H1 (cell line): ENCODE measurements around the gene CFAP97D2. TPM values are rescaled to one million over a fixed set of nuclear protein-coding genes. Genes with fewer than 3 reads are reported as not detected.

Source experiments
- CTCF ChIA-PET: fragments of 300-600 bp; sonication (Branson Sonifier 250); formaldehyde crosslinking; loops from one replicate; lab custom pipeline; 2021; ENCODE audit not compliant: partially characterized antibody; lab: Charles Lee
- POLR2A ChIA-PET: fragments of 300-600 bp; sonication (Branson Sonifier 250); formaldehyde crosslinking; loops from one replicate; lab custom pipeline; 2021; ENCODE audit warnings: inconsistent platforms; ENCODE audit not compliant: partially characterized antibody; lab: Charles Lee
- DNase-seq, 2 experiments: peaks; one replicate each; pipeline versions ENCODE4 v3.0.0 to v3.0.0-alpha.2; 2010 to 2022; ENCODE audit warnings: low spot score in 2 of 2, low read depth in 1 of 2, mixed read lengths in 1 of 2
- FAIRE-seq: peaks from 2 replicates; lab custom pipeline; 2011; peaks lifted over from hg19 to GRCh38; lab: Jason Lieb, UNC
- H2AFZ ChIP-seq: 2 replicates; pipeline ENCODE4 v1.8.1; 2012; ENCODE audit warnings: low read length, inconsistent platforms
- H2AK5ac ChIP-seq: 2 replicates; pipeline ENCODE4 v1.6.1; 2013; ENCODE audit warnings: low read depth, low read length
- H2BK120ac ChIP-seq: replicated peaks from 2 replicates; pipeline ENCODE3; 2013; ENCODE audit warnings: low read depth, low read length, inconsistent platforms
- H2BK12ac ChIP-seq: 2 replicates; pipeline ENCODE4 v1.6.1; 2013; ENCODE audit warnings: low read depth, low read length
- H2BK15ac ChIP-seq: 2 replicates; pipeline ENCODE4 v1.6.1; 2013; ENCODE audit warnings: low read length
- H2BK20ac ChIP-seq: 2 replicates; pipeline ENCODE4 v1.6.1; 2013; ENCODE audit warnings: low read length
- H2BK5ac ChIP-seq: 2 replicates; pipeline ENCODE4 v1.6.1; 2013; ENCODE audit warnings: low read depth, low read length
- H3K14ac ChIP-seq: 2 replicates; pipeline ENCODE4 v1.6.1; 2013; ENCODE audit warnings: inconsistent platforms; ENCODE audit not compliant: insufficient read length
- H3K18ac ChIP-seq: 2 replicates; pipeline ENCODE4 v1.6.1; 2013; ENCODE audit warnings: low read length; ENCODE audit errors: extremely low read depth
- H3K23ac ChIP-seq: 2 replicates; pipeline ENCODE4 v1.6.1; 2013; ENCODE audit warnings: inconsistent platforms; ENCODE audit not compliant: insufficient read length
- H3K23me2 ChIP-seq: 2 replicates; pipeline ENCODE4 v1.6.1; 2013; ENCODE audit warnings: low read depth, low read length
- H3K27ac ChIP-seq: 2 replicates; pipeline ENCODE4 v1.6.1; 2011; ENCODE audit warnings: low read depth, low read length, inconsistent platforms
- H3K27me3 ChIP-seq, 4 experiments: replicated peaks in 1 of 4; 1 replicate in 1 of 4; 2 replicates in 3 of 4; pipeline versions ENCODE4 v1.6.1 to v1.8.1; 2011 to 2013; ENCODE audit warnings: low read length in 3 of 4, mild to moderate bottlenecking in 3 of 4, inconsistent platforms in 2 of 4, mixed read lengths in 2 of 4, moderate library complexity in 1 of 4; ENCODE audit not compliant: control insufficient read depth in 3 of 4, insufficient read depth in 3 of 4; ENCODE audit errors: extremely low read depth in 1 of 4
- H3K36me3 ChIP-seq, 4 experiments: 2 replicates each; pipeline versions ENCODE4 v1.6.1 to v1.8.1; 2011 to 2013; ENCODE audit warnings: mild to moderate bottlenecking in 4 of 4, low read length in 3 of 4, moderate library complexity in 2 of 4, control low read depth in 1 of 4, inconsistent platforms in 1 of 4; ENCODE audit not compliant: insufficient read depth in 4 of 4, control insufficient read depth in 2 of 4
- H3K4ac ChIP-seq: replicated peaks from 2 replicates; pipeline ENCODE3; 2013; ENCODE audit warnings: low read length, low read depth, mixed read lengths, inconsistent platforms; ENCODE audit not compliant: insufficient read length
- H3K4me1 ChIP-seq, 4 experiments: replicated peaks in 1 of 4; 1 replicate in 1 of 4; 2 replicates in 3 of 4; pipeline versions ENCODE4 v1.6.1 to v1.8.1; 2011 to 2013; ENCODE audit warnings: low read length in 3 of 4, inconsistent platforms in 2 of 4, mixed read lengths in 1 of 4; ENCODE audit not compliant: insufficient read depth in 4 of 4, control insufficient read depth in 3 of 4
- H3K4me2 ChIP-seq, 2 experiments: 2 replicates each; pipeline versions ENCODE4 v1.6.1 to v1.8.1; 2011 to 2013; ENCODE audit warnings: low read depth in 2 of 2, low read length in 2 of 2, control low read depth in 1 of 2, inconsistent platforms in 1 of 2, mild to moderate bottlenecking in 1 of 2; ENCODE audit not compliant: insufficient read depth in 1 of 2
- H3K4me3 ChIP-seq, 4 experiments: fragments of 200-600, 300-600 bp in 1 of 4; sonication (generic), shearing (Covaris generic), sonication (Bioruptor Twin) in 1 of 4; 2 replicates each; pipeline versions ENCODE4 v1.5.1 to v1.8.1; 2011 to 2016; ENCODE audit warnings: low read length in 4 of 4, low read depth in 3 of 4, control low read depth in 2 of 4, inconsistent platforms in 2 of 4, mild to moderate bottlenecking in 2 of 4, mixed read lengths in 1 of 4, moderate library complexity in 1 of 4; ENCODE audit not compliant: insufficient read depth in 2 of 4; ENCODE audit errors: extremely low read depth in 1 of 4
- H3K56ac ChIP-seq: replicated peaks from 2 replicates; pipeline ENCODE3; 2013; ENCODE audit warnings: low read depth, mild to moderate bottlenecking, mixed read lengths, low read length, inconsistent platforms; ENCODE audit not compliant: insufficient read length
- H3K79me1 ChIP-seq: 2 replicates; pipeline ENCODE4 v1.6.1; 2013; ENCODE audit warnings: low read depth, low read length, control low read depth
- H3K79me2 ChIP-seq, 2 experiments: 2 replicates each; pipeline versions ENCODE4 v1.6.1 to v1.8.1; 2012 to 2013; ENCODE audit warnings: low read length in 2 of 2, mild to moderate bottlenecking in 2 of 2, inconsistent platforms in 1 of 2; ENCODE audit not compliant: insufficient read depth in 2 of 2, control insufficient read depth in 1 of 2
- H3K9ac ChIP-seq, 4 experiments: replicated peaks in 1 of 4; 1 replicate in 1 of 4; 2 replicates in 3 of 4; pipeline versions ENCODE4 v1.6.1 to v1.8.1; 2011 to 2013; ENCODE audit warnings: low read depth in 3 of 4, low read length in 3 of 4, control low read depth in 2 of 4, mild to moderate bottlenecking in 2 of 4, moderate library complexity in 2 of 4, inconsistent platforms in 1 of 4; ENCODE audit errors: extremely low read depth in 1 of 4
- H3K9me3 ChIP-seq, 2 experiments: 2 replicates each; pipeline versions ENCODE4 v1.6.1 to v1.8.1; 2012 to 2013; ENCODE audit warnings: mild to moderate bottlenecking in 2 of 2, moderate library complexity in 2 of 2, control low read depth in 1 of 2, inconsistent platforms in 1 of 2, low read depth in 1 of 2, low read length in 1 of 2, mixed read lengths in 1 of 2; ENCODE audit not compliant: insufficient read depth in 2 of 2
- H4K20me1 ChIP-seq, 2 experiments: replicated peaks in 1 of 2; 2 replicates each; pipeline versions ENCODE3 to v1.8.1; 2011 to 2013; ENCODE audit warnings: inconsistent platforms in 2 of 2, low read length in 2 of 2, mild to moderate bottlenecking in 1 of 2; ENCODE audit not compliant: insufficient read depth in 2 of 2, control insufficient read depth in 1 of 2
- H4K5ac ChIP-seq: 2 replicates; pipeline ENCODE4 v1.6.1; 2013; ENCODE audit warnings: low read length, low read depth, mixed read lengths, inconsistent platforms; ENCODE audit not compliant: insufficient read length
- H4K8ac ChIP-seq: 2 replicates; pipeline ENCODE4 v1.8.0; 2013; ENCODE audit warnings: mild to moderate bottlenecking, moderate library complexity, low read length, inconsistent platforms; ENCODE audit not compliant: insufficient read depth; ENCODE audit errors: extremely low read depth
- H4K91ac ChIP-seq: replicated peaks from 2 replicates; pipeline ENCODE3; 2013; ENCODE audit warnings: low read length, mixed read lengths, inconsistent platforms; ENCODE audit not compliant: insufficient read length
- ATF3 ChIP-seq: IDR thresholded peaks from 2 replicates; pipeline ENCODE4 v1.6.1; 2011; ENCODE audit warnings: low read depth, mild to moderate bottlenecking, low read length; ENCODE audit not compliant: insufficient read depth
- WGBS, 2 experiments: shearing (Covaris generic) in 1 of 2; methylation state at CpG; one replicate each; pipeline versions ENCODE4 v1.1.6 to v1.1.7; 2013 to 2015; ENCODE audit warnings: low lambda C conversion rate in 2 of 2, mixed read lengths in 2 of 2, inconsistent platforms in 1 of 2, low coverage in 1 of 2, missing lambda C conversion rate in 1 of 2; ENCODE audit not compliant: insufficient replicate concordance in 2 of 2, insufficient coverage in 1 of 2, insufficient read length in 1 of 2; ENCODE audit errors: extremely low coverage in 1 of 2, missing lambda C conversion rate in 1 of 2; 5-methylcytosine and 5-hydroxymethylcytosine counted together
- polyA plus RNA-seq, 7 experiments: library from polyadenylated mRNA; depleted of rRNA in 3 of 7; stranded (reverse) in 5 of 7; unstranded in 2 of 7; fragments of >200 nt in 5 of 7; fragments of 200-250 nt in 2 of 7; gene quantifications; 1 replicate in 5 of 7; 2 replicates in 1 of 7; 4 replicates in 1 of 7; pipeline versions ENCODE4 v1.2.1 to v1.2.3, GENCODE V29; 2011 to 2013; ENCODE audit warnings: missing spikeins in 2 of 7, mixed read lengths in 2 of 7
- total RNA-seq: library from RNA; stranded (reverse); fragmentation: NEBNext Ultra II Directional; extraction: Animal tissue kit (Norgen Biotek cat#: 25700); gene quantifications from 2 replicates; pipeline ENCODE4 v1.2.1, GENCODE V29; 2021

Gene CFAP97D2
- total and polyA plus RNA-seq, 2 of the 8 experiments (the other 6 are each of a cell fraction or from before 2014, with no cell fraction given), result not detected

- Histone ChIP-seq H3K4me1 (peaks cover 0 to 8% (median 2%) of the 10 kb centered on the region in 4 experiments; a peak in 2 of 7 replicates), H4K8ac (no peak overlapping the region), H3K4ac (no peak overlapping the region), H3K27ac (no peak overlapping the region), H3K23me2 (no peaks in the 10 kb centered on the region), H4K5ac (no peak overlapping the region), H2BK5ac (no peak overlapping the region), H3K27me3 (no peaks in the 10 kb centered on the region), H3K9ac (no peak overlapping the region), H3K79me1 (no peaks in the 10 kb centered on the region), H3K36me3 (peaks cover 26 to 83% (median 56%) of the 10 kb centered on the region in 4 experiments), H2AK5ac (no peak overlapping the region), H3K79me2 (no peaks in the 10 kb centered on the region), H2BK12ac (no peak overlapping the region), H4K91ac (no peak overlapping the region), H3K4me3 (no peak overlapping the region), H3K23ac (no peak overlapping the region), H3K18ac (no peak overlapping the region), H2BK120ac (no peak overlapping the region), H3K56ac (no peak overlapping the region), H3K9me3 (no peaks in the 10 kb centered on the region), H2AFZ (no peak overlapping the region), H4K20me1 (peaks cover 2 to 11% of the 10 kb centered on the region in 2 experiments), H3K4me2 (no peak overlapping the region), H3K14ac (no peak overlapping the region), H2BK20ac (no peak overlapping the region), H2BK15ac (no peak overlapping the region)
- CTCF ChIA-PET, result no interaction called here
- POLR2A ChIA-PET, result interaction anchor here (1.1 to 7.5 kb wide), 4 partner anchors 10 to 21 kb away, joined by 4 to 44 read pairs (median 25); partner anchors contain the start of gene UPF3A
- DNase-seq, result no peak
- FAIRE-seq, result no peak
- no peak for TF ChIP-seq ATF3
- WGBS, 2 experiments, result 91% methylated on average over 7 of the region's 7 CpGs; no CpG with 5 or more reads in 1 of the 2 experiments
These were observed 80.3 kb downstream of the CFAP97D2 start for GRCh38 chr13:114259374-114259773.
